SU-DHL-6 (cell line): ENCODE measurements around the gene E2F3.

Experiments
- H2AFZ ChIP-seq: fragments of 200-600 bp; sonication (generic); 2 replicates; pipeline ENCODE4 v1.6.1; 2014; ENCODE audit warnings: low read depth, mild to moderate bottlenecking, moderate library complexity, mixed read lengths, antibody characterized with exemption, low read length; ENCODE audit not compliant: severe bottlenecking
- H3F3A ChIP-seq: fragments of 200-600 bp; shearing (Covaris generic); 2 replicates; pipeline ENCODE4 v1.6.0; 2016; ENCODE audit warnings: antibody characterized with exemption, mild to moderate bottlenecking; ENCODE audit not compliant: insufficient read depth
- H3K27ac ChIP-seq: fragments of 200-600 bp; sonication (generic); 2 replicates; pipeline ENCODE4 v1.5.1; 2016; ENCODE audit warnings: low read depth, mild to moderate bottlenecking, low read length, moderate library complexity, mixed read lengths
- H3K27me3 ChIP-seq: fragments of 200-600 bp; sonication (generic), shearing (Covaris generic); 2 replicates; pipeline ENCODE4 v1.6.0; 2014; ENCODE audit warnings: mild to moderate bottlenecking, low read length
- H3K36me3 ChIP-seq: fragments of 200-600 bp; sonication (generic); 2 replicates; pipeline ENCODE4 v1.6.1; 2014; ENCODE audit warnings: mild to moderate bottlenecking, low read length, mixed read lengths
- H3K4me2 ChIP-seq: fragments of 300-600, 200-600 bp; shearing (Covaris generic), sonication (generic); 2 replicates; pipeline ENCODE4 v1.6.0; 2014; ENCODE audit warnings: low read length, low read depth, mild to moderate bottlenecking; ENCODE audit not compliant: poor library complexity, severe bottlenecking
- H3K4me3 ChIP-seq: fragments of 200-600 bp; sonication (generic); 2 replicates; pipeline ENCODE4 v1.5.1; 2014; ENCODE audit warnings: antibody characterized with exemption, low read length, mild to moderate bottlenecking, mixed read lengths; ENCODE audit not compliant: insufficient read depth, poor library complexity, severe bottlenecking
- H3K79me2 ChIP-seq: fragments of 200-600 bp; sonication (generic); 2 replicates; pipeline ENCODE4 v1.6.1; 2014; ENCODE audit warnings: mild to moderate bottlenecking, low read length, moderate library complexity; ENCODE audit not compliant: insufficient read depth
- H3K9ac ChIP-seq: fragments of 200-600 bp; sonication (generic); 2 replicates; pipeline ENCODE4 v1.7.0; 2014; ENCODE audit warnings: mild to moderate bottlenecking, low read length
- H3K9me2 ChIP-seq: fragments of 200-600 bp; sonication (generic); replicated peaks from 2 replicates; pipeline ENCODE4 v1.6.1; 2014; ENCODE audit warnings: low read length; ENCODE audit not compliant: insufficient read depth
- H3K9me3 ChIP-seq: fragments of 200-600 bp; sonication (generic); 2 replicates; pipeline ENCODE4 v1.6.1; 2014; ENCODE audit warnings: low read length, mixed read lengths; ENCODE audit not compliant: insufficient read depth
- H4K20me1 ChIP-seq: fragments of 200-600 bp; sonication (generic); 2 replicates; pipeline ENCODE4 v1.6.1; 2014; ENCODE audit warnings: low read depth, mild to moderate bottlenecking, antibody characterized with exemption, low read length, moderate library complexity, mixed read lengths
- EZH2phosphoT487 ChIP-seq: fragments of 200-600 bp; sonication (generic), shearing (Covaris generic); conservative IDR thresholded peaks from 2 replicates; pipeline ENCODE4 v1.6.1; 2018; ENCODE audit warnings: mild to moderate bottlenecking, antibody characterized with exemption, low read length, moderate library complexity, mixed read lengths
- TF ChIP-seq, protein P1 (sequence below): fragments of 200-600 bp; sonication (generic); IDR thresholded peaks from one replicate; pipeline ENCODE4 v1.5.1; 2017; ENCODE audit warnings: antibody characterized with exemption, mild to moderate bottlenecking, low read length, moderate library complexity; ENCODE audit not compliant: insufficient read depth, poor library complexity, severe bottlenecking

E2F3 gene

DNA sequence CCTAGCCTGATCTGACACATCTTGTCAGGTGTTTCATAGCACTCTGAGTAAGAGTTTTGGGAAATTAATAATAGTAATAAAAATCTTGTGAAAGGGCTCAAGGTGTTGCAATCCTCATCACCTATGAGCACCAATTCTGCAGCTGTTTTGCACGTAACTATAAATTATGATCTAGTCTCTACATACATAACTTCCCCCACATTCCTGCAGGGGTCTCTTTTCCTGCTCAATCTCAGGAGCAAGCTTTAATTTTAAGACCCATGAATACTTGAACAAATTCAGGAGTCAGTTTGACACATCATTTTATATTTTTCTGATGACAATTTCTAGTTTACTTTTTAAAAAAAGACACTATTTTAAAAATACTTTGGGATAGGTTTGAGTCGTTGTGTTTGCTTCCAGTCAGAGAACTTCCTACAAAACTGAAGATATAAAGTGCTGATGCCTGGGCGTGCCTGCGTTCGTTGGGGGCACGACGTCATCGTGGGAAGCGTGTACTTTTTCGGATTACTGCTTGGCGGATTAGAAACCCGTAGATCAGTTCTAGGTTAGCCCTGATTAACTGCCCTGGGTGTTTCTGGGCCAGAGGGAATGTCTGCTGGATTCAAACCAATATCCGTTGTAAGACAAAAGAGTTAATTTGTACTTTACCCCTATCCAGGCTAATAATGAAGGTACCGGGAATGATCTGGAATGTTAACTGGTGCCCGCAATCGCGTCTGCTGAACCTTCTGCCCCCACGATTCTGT lies 1.0 kb upstream of the E2F3 start:
- Histone ChIP-seq H3K79me2 (peaks cover 34% of the 10 kb centered on the region), H2AFZ (peak overlapping the region; percentile 75), H3K36me3 (peaks cover 2% of the 10 kb centered on the region; the same call in 1 of the 2 replicates), H4K20me1 (peaks cover 8% of the 10 kb centered on the region), H3F3A (peaks cover 32% of the 10 kb centered on the region), H3K4me3 (peak overlapping the region; percentile 61), H3K27me3 (no peaks in the 10 kb centered on the region), H3K9me2 (no peaks in the 10 kb centered on the region), H3K4me2 (peak overlapping the region; percentile 81), H3K9me3 (no peaks in the 10 kb centered on the region), H3K9ac (peak overlapping the region; percentile 65), H3K27ac (no peak overlapping the region)
- TF ChIP-seq, protein P1, sequence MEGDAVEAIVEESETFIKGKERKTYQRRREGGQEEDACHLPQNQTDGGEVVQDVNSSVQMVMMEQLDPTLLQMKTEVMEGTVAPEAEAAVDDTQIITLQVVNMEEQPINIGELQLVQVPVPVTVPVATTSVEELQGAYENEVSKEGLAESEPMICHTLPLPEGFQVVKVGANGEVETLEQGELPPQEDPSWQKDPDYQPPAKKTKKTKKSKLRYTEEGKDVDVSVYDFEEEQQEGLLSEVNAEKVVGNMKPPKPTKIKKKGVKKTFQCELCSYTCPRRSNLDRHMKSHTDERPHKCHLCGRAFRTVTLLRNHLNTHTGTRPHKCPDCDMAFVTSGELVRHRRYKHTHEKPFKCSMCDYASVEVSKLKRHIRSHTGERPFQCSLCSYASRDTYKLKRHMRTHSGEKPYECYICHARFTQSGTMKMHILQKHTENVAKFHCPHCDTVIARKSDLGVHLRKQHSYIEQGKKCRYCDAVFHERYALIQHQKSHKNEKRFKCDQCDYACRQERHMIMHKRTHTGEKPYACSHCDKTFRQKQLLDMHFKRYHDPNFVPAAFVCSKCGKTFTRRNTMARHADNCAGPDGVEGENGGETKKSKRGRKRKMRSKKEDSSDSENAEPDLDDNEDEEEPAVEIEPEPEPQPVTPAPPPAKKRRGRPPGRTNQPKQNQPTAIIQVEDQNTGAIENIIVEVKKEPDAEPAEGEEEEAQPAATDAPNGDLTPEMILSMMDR: no peak
- TF ChIP-seq EZH2phosphoT487: no peak

DNA sequence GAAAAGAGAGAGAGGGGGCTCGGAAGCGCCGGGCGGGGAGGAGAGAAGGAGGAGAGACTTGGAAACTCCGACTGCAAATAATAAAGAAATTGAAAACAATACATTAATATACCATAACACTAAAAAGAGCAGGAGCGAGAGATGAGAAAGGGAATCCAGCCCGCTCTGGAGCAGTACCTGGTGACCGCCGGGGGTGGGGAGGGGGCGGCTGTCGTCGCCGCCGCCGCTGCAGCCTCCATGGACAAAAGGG lies 338 bp downstream of the E2F3 start:
- H3K4me2 ChIP-seq: peak overlapping the region; percentile 79
- H3K27me3 ChIP-seq: no peaks in the 10 kb centered on the region
- H3K9ac ChIP-seq: peak overlapping the region; percentile 99
- no peak overlapping the region for H2AFZ ChIP-seq
- peak overlapping the region; percentile 79 for H3K4me3 ChIP-seq
- H3K36me3 ChIP-seq: peaks cover 15% of the 10 kb centered on the region; the same call in 1 of the 2 replicates
- peaks cover 32% of the 10 kb centered on the region for H3F3A ChIP-seq
- peaks cover 48% of the 10 kb centered on the region for H3K79me2 ChIP-seq
- H4K20me1 ChIP-seq: peaks cover 22% of the 10 kb centered on the region
- no peaks in the 10 kb centered on the region for H3K9me3 ChIP-seq
- TF ChIP-seq, protein P1: no peak
- no peak for TF ChIP-seq EZH2phosphoT487
- H3K9me2 ChIP-seq: no peaks in the 10 kb centered on the region
- peak overlapping the region; percentile 95 for H3K27ac ChIP-seq

DNA sequence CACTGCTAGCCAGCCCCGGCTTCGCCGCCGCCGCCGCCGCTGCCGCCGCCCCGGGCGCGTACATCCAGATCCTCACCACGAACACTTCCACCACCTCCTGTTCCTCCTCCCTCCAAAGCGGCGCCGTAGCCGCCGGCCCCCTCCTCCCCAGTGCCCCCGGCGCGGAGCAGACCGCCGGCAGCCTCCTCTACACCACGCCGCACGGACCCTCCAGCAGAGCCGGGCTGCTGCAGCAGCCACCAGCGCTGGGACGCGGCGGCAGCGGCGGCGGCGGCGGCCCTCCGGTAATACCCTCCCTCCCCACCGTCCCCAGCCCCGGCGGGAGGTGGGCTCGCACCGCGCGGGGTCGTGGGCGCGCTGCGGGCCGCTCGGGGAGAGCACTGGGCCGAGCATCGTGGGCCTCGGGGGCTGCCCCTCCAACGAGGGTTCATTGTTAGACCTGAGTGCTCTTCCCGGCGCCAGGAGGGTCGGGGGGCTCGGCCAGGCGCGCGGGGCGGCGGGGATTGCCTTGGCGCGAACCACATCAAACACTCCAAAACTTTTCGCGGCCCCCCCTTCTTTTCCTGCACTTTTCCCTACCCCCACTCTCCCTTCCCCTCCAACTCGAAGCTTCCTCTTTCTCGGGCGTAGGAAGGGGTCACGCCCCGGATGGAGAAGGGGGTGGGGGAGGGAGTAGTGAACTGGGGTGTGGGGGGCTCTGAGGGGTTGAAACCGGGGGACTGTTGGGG lies 827 bp downstream of the E2F3 start:
- TF ChIP-seq, protein P1: no peak
- peaks cover 27% of the 10 kb centered on the region for H4K20me1 ChIP-seq
- peak overlapping the region; percentile 32 for H2AFZ ChIP-seq
- peak overlapping the region; percentile 79 for H3K4me2 ChIP-seq
- H3K36me3 ChIP-seq: peaks cover 20% of the 10 kb centered on the region; the same call in 1 of the 2 replicates
- H3K27me3 ChIP-seq: no peaks in the 10 kb centered on the region
- peaks cover 32% of the 10 kb centered on the region for H3F3A ChIP-seq
- peak overlapping the region; percentile 79 for H3K4me3 ChIP-seq
- peak overlapping the region; percentile 99 for H3K9ac ChIP-seq
- no peaks in the 10 kb centered on the region for H3K9me2 ChIP-seq
- H3K79me2 ChIP-seq: peaks cover 53% of the 10 kb centered on the region
- peak overlapping the region; percentile 95 for H3K27ac ChIP-seq
- no peaks in the 10 kb centered on the region for H3K9me3 ChIP-seq
